ENCODE results near the gene FKRP. TPM values are rescaled to one million over a fixed set of nuclear protein-coding genes. Genes with fewer than 3 reads are reported as not detected.

The FKRP gene
- total RNA-seq, 1 experiment from 2014 or later, result 24.1 TPM

DNA sequence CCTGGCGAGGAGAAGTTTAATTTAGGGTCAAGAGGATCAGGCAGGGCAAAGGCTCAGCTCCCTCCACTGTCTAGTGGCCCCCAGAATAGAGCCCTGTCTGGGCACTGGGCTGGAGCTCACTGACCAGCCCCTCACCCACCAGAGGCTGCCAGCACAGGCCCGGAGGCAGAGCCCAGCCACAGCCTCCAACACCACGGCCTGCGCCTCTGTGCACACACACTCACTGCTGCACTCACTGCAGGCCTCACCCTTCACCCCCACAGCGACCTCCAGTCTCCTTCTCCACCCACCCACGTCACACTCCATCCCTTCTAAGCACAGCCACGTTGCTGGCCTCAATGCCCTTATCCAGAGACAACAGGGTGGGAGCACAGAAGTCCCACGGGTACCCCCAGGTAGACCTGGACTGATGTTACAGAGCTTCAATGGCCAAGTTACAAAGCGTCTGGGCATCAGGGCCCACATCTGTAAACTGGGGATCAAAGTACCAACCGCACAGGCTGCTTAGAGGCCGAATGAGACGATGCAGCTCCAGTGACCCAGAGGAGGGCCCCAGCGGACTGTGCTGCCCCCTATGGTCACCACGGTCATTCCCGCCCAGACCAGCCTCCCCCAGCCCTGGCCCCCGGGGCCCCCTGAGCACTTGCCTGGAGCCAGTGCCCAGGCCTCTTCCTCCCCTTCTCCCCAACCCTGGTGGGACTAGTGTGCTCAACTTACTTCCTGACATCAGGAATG, 24.4 kb upstream of the FKRP start:
- CTCF ChIA-PET, result interaction anchor here (0.5 to 1.4 kb wide), 8 partner anchors 9 to 104 kb away, joined by 3 to 6 read pairs (median 4); no protein-coding TSS in a partner anchor

DNA sequence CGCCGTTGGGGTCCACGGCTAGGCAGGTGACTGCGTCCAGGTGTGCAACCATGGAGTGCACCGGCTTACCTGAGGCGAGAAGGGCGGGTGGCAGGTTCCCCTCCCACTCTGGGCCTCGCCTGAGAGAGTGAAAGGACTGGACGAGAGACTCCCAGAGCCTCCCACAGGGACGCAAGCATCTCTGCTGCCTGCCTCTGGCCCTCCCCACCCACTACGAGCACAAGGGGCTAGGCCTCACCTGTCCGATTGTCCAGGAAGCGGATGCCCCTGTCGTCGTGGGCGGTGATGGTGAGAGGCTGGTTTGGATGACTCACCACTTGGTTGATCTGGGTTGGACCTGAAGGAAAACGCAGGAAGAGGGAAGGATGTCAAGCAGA, 23.9 kb upstream of the FKRP start:
- H3K4me3 Mint-ChIP-seq, result no peak overlapping the region
- no peak for DNase-seq (ENCODE audit: low spot score)
- H3K27me3 Mint-ChIP-seq (ENCODE audit: low read depth), result no peaks in the 10 kb centered on the region; the same call in 1 of the 2 replicates
- H3K9me3 Mint-ChIP-seq, result no peaks in the 10 kb centered on the region
- ChIA-PET CTCF (interaction anchor here (1.0 to 1.4 kb wide), 4 partner anchors 8 to 45 kb away, joined by 3 to 6 read pairs (median 4); no protein-coding TSS in a partner anchor), POLR2A (no interaction called here)
- H3K4me1 Mint-ChIP-seq, result peaks cover 16% of the 10 kb centered on the region
- H3K27ac Mint-ChIP-seq, result peak overlapping the region; percentile 97
- peaks cover 31% of the 10 kb centered on the region for H3K36me3 Mint-ChIP-seq
- ATAC-seq, result no peak
- TF ChIP-seq TCF7 (CRISPR knock-in tag; IDR thresholded peaks at IDR 0.05; ENCODE audit: low read depth), result no peak
- TF ChIP-seq MYBL2 (CRISPR knock-in tag; IDR thresholded peaks at IDR 0.05), result no peak
- TF ChIP-seq, protein P1, sequence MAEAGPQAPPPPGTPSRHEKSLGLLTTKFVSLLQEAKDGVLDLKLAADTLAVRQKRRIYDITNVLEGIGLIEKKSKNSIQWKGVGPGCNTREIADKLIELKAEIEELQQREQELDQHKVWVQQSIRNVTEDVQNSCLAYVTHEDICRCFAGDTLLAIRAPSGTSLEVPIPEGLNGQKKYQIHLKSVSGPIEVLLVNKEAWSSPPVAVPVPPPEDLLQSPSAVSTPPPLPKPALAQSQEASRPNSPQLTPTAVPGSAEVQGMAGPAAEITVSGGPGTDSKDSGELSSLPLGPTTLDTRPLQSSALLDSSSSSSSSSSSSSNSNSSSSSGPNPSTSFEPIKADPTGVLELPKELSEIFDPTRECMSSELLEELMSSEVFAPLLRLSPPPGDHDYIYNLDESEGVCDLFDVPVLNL (CRISPR knock-in tag; IDR thresholded peaks at IDR 0.05; ENCODE audit: borderline replicate concordance, low read depth), result no peak
- no peak for TF ChIP-seq JUN (CRISPR knock-in tag; IDR thresholded peaks at IDR 0.05)
- TF ChIP-seq, protein P2, sequence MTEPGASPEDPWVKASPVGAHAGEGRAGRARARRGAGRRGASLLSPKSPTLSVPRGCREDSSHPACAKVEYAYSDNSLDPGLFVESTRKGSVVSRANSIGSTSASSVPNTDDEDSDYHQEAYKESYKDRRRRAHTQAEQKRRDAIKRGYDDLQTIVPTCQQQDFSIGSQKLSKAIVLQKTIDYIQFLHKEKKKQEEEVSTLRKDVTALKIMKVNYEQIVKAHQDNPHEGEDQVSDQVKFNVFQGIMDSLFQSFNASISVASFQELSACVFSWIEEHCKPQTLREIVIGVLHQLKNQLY (CRISPR knock-in tag; IDR thresholded peaks at IDR 0.05), result no peak
- TF ChIP-seq, protein P3, sequence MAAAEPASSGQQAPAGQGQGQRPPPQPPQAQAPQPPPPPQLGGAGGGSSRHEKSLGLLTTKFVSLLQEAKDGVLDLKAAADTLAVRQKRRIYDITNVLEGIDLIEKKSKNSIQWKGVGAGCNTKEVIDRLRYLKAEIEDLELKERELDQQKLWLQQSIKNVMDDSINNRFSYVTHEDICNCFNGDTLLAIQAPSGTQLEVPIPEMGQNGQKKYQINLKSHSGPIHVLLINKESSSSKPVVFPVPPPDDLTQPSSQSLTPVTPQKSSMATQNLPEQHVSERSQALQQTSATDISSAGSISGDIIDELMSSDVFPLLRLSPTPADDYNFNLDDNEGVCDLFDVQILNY (CRISPR knock-in tag; IDR thresholded peaks at IDR 0.05), result no peak
- TF ChIP-seq, protein P4, sequence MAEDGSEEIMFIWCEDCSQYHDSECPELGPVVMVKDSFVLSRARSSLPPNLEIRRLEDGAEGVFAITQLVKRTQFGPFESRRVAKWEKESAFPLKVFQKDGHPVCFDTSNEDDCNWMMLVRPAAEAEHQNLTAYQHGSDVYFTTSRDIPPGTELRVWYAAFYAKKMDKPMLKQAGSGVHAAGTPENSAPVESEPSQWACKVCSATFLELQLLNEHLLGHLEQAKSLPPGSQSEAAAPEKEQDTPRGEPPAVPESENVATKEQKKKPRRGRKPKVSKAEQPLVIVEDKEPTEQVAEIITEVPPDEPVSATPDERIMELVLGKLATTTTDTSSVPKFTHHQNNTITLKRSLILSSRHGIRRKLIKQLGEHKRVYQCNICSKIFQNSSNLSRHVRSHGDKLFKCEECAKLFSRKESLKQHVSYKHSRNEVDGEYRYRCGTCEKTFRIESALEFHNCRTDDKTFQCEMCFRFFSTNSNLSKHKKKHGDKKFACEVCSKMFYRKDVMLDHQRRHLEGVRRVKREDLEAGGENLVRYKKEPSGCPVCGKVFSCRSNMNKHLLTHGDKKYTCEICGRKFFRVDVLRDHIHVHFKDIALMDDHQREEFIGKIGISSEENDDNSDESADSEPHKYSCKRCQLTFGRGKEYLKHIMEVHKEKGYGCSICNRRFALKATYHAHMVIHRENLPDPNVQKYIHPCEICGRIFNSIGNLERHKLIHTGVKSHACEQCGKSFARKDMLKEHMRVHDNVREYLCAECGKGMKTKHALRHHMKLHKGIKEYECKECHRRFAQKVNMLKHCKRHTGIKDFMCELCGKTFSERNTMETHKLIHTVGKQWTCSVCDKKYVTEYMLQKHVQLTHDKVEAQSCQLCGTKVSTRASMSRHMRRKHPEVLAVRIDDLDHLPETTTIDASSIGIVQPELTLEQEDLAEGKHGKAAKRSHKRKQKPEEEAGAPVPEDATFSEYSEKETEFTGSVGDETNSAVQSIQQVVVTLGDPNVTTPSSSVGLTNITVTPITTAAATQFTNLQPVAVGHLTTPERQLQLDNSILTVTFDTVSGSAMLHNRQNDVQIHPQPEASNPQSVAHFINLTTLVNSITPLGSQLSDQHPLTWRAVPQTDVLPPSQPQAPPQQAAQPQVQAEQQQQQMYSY (CRISPR knock-in tag; IDR thresholded peaks at IDR 0.05), result no peak
- no peak for TF ChIP-seq SMAD4 (CRISPR knock-in tag; IDR thresholded peaks at IDR 0.05)
- TF ChIP-seq TEAD4 (CRISPR knock-in tag; IDR thresholded peaks at IDR 0.05), result no peak
- no peak for TF ChIP-seq GABPB1 (CRISPR knock-in tag; IDR thresholded peaks at IDR 0.05)
- TF ChIP-seq, protein P5, sequence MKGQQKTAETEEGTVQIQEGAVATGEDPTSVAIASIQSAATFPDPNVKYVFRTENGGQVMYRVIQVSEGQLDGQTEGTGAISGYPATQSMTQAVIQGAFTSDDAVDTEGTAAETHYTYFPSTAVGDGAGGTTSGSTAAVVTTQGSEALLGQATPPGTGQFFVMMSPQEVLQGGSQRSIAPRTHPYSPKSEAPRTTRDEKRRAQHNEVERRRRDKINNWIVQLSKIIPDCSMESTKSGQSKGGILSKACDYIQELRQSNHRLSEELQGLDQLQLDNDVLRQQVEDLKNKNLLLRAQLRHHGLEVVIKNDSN (CRISPR knock-in tag; IDR thresholded peaks at IDR 0.05), result no peak
- no peak for TF ChIP-seq SP1 (CRISPR knock-in tag; conservative IDR thresholded peaks at IDR 0.05)
- TF ChIP-seq, protein P6, sequence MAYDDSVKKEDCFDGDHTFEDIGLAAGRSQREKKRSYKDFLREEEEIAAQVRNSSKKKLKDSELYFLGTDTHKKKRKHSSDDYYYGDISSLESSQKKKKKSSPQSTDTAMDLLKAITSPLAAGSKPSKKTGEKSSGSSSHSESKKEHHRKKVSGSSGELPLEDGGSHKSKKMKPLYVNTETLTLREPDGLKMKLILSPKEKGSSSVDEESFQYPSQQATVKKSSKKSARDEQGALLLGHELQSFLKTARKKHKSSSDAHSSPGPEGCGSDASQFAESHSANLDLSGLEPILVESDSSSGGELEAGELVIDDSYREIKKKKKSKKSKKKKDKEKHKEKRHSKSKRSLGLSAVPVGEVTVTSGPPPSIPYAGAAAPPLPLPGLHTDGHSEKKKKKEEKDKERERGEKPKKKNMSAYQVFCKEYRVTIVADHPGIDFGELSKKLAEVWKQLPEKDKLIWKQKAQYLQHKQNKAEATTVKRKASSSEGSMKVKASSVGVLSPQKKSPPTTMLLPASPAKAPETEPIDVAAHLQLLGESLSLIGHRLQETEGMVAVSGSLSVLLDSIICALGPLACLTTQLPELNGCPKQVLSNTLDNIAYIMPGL (CRISPR knock-in tag; IDR thresholded peaks at IDR 0.05), result no peak
- no peak for TF ChIP-seq CREB1 (CRISPR knock-in tag; IDR thresholded peaks at IDR 0.05)
- TF ChIP-seq, protein P7, sequence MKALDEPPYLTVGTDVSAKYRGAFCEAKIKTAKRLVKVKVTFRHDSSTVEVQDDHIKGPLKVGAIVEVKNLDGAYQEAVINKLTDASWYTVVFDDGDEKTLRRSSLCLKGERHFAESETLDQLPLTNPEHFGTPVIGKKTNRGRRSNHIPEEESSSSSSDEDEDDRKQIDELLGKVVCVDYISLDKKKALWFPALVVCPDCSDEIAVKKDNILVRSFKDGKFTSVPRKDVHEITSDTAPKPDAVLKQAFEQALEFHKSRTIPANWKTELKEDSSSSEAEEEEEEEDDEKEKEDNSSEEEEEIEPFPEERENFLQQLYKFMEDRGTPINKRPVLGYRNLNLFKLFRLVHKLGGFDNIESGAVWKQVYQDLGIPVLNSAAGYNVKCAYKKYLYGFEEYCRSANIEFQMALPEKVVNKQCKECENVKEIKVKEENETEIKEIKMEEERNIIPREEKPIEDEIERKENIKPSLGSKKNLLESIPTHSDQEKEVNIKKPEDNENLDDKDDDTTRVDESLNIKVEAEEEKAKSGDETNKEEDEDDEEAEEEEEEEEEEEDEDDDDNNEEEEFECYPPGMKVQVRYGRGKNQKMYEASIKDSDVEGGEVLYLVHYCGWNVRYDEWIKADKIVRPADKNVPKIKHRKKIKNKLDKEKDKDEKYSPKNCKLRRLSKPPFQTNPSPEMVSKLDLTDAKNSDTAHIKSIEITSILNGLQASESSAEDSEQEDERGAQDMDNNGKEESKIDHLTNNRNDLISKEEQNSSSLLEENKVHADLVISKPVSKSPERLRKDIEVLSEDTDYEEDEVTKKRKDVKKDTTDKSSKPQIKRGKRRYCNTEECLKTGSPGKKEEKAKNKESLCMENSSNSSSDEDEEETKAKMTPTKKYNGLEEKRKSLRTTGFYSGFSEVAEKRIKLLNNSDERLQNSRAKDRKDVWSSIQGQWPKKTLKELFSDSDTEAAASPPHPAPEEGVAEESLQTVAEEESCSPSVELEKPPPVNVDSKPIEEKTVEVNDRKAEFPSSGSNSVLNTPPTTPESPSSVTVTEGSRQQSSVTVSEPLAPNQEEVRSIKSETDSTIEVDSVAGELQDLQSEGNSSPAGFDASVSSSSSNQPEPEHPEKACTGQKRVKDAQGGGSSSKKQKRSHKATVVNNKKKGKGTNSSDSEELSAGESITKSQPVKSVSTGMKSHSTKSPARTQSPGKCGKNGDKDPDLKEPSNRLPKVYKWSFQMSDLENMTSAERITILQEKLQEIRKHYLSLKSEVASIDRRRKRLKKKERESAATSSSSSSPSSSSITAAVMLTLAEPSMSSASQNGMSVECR (CRISPR knock-in tag; IDR thresholded peaks at IDR 0.05; ENCODE audit: borderline replicate concordance), result no peak

More for the DNA sequence above, 24.4 kb upstream of the FKRP start:
- peak; percentile 9; the same call in 1 of the 2 replicates for ATAC-seq
- no peaks in the 10 kb centered on the region; the same call in 1 of the 2 replicates for H3K27me3 Mint-ChIP-seq (ENCODE audit: low read depth)
- no peak for TF ChIP-seq TCF7 (CRISPR knock-in tag; IDR thresholded peaks at IDR 0.05; ENCODE audit: low read depth)
- TF ChIP-seq, protein P8, sequence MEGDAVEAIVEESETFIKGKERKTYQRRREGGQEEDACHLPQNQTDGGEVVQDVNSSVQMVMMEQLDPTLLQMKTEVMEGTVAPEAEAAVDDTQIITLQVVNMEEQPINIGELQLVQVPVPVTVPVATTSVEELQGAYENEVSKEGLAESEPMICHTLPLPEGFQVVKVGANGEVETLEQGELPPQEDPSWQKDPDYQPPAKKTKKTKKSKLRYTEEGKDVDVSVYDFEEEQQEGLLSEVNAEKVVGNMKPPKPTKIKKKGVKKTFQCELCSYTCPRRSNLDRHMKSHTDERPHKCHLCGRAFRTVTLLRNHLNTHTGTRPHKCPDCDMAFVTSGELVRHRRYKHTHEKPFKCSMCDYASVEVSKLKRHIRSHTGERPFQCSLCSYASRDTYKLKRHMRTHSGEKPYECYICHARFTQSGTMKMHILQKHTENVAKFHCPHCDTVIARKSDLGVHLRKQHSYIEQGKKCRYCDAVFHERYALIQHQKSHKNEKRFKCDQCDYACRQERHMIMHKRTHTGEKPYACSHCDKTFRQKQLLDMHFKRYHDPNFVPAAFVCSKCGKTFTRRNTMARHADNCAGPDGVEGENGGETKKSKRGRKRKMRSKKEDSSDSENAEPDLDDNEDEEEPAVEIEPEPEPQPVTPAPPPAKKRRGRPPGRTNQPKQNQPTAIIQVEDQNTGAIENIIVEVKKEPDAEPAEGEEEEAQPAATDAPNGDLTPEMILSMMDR (IDR thresholded peaks at IDR 0.05), result peak; percentile 29; the same call in 1 of the 2 replicates
- H3K9me3 Mint-ChIP-seq, result no peaks in the 10 kb centered on the region
- peaks cover 27% of the 10 kb centered on the region for H3K36me3 Mint-ChIP-seq
- POLR2A ChIA-PET, result no interaction called here
- H3K4me1 Mint-ChIP-seq, result peaks cover 15% of the 10 kb centered on the region
- H3K4me3 Mint-ChIP-seq, result no peak overlapping the region
- peak; percentile 64 for DNase-seq (ENCODE audit: low spot score)
- peak overlapping the region; percentile 97 for H3K27ac Mint-ChIP-seq
